Upper lobe of right lung (tissue), 1 donor: ENCODE data around the gene CCDC27. TPM values are rescaled to one million over a fixed set of nuclear protein-coding genes. Genes with fewer than 3 reads are reported as not detected.

ENCODE experiments used
- ATAC-seq: fragments of 200-7000 bp; cut with Tn5 transposase; one replicate; pipeline ENCODE4 v1.9.1; 2020; ENCODE audit warnings: mild to moderate bottlenecking, moderate library complexity
- DNase-seq: peaks from one replicate; pipeline ENCODE4 v3.0.0-alpha.2; 2020
- H3K27ac ChIP-seq: fragments of 200-600 bp; one replicate; pipeline ENCODE4 v1.8.0; 2022
- H3K27me3 ChIP-seq: fragments of 200-600 bp; one replicate; pipeline ENCODE4 v1.8.0; 2022; ENCODE audit warnings: mild to moderate bottlenecking
- H3K36me3 ChIP-seq: fragments of 200-600 bp; one replicate; pipeline ENCODE4 v1.8.0; 2022
- H3K4me1 ChIP-seq: fragments of 200-600 bp; one replicate; pipeline ENCODE4 v1.8.0; 2022
- H3K4me3 ChIP-seq: fragments of 200-600 bp; one replicate; pipeline ENCODE4 v1.8.0; 2022; ENCODE audit warnings: mild to moderate bottlenecking
- H3K9me3 ChIP-seq: fragments of 200-600 bp; one replicate; pipeline ENCODE4 v1.8.0; 2022
- CTCF ChIP-seq: fragments of 200-600 bp; IDR thresholded peaks from one replicate; pipeline ENCODE4 v1.8.0; 2022; ENCODE audit warnings: antibody characterized with exemption
- intact Hi-C: fragments of 100-400 bp; cut with DNase I; formaldehyde crosslinking; loops from one replicate; pipeline ENCODE4 v1.11.0; 2022
- total RNA-seq: library from RNA; stranded (reverse); fragmentation: NEBNext Ultra II Directional; extraction: Animal tissue kit (Norgen Biotek cat#: 25700); gene quantifications from one replicate; pipeline ENCODE4 v1.2.1, GENCODE V29; 2021
- donor health status: DM: no; HTN: yes; CAD: no; lungs with severe emphysema.

CCDC27 gene
- total RNA-seq, 1 donor from 2014 or later, result not detected

GRCh38 chr1:3711381-3711779 is 40.9 kb upstream of the CCDC27 start:
- no peaks in the 10 kb centered on the region for H3K4me1 ChIP-seq
- DNase-seq (no peak), ATAC-seq (no peak)
- intact Hi-C loops, result no loop called here
- H3K36me3 ChIP-seq, result no peaks in the 10 kb centered on the region
- H3K9me3 ChIP-seq, result no peaks in the 10 kb centered on the region
- H3K4me3 ChIP-seq, result no peak overlapping the region
- TF ChIP-seq CTCF, result no peak
- peaks cover 40% of the 10 kb centered on the region for H3K27me3 ChIP-seq
- no peak overlapping the region for H3K27ac ChIP-seq

- ATAC-seq (no peak), DNase-seq (no peak)
- H3K27ac ChIP-seq, result no peak overlapping the region
- no peaks in the 10 kb centered on the region for H3K36me3 ChIP-seq
- H3K9me3 ChIP-seq, result no peaks in the 10 kb centered on the region
- H3K27me3 ChIP-seq, result peaks cover 43% of the 10 kb centered on the region
- no peak overlapping the region for H3K4me3 ChIP-seq
- no peaks in the 10 kb centered on the region for H3K4me1 ChIP-seq
- no peak for TF ChIP-seq CTCF
- intact Hi-C loops, result no loop called here
These were observed 40.3 kb upstream of the CCDC27 start for GRCh38 chr1:3711780-3712451.

- Histone ChIP-seq H3K9me3 (no peaks in the 10 kb centered on the region), H3K4me1 (peaks cover 5% of the 10 kb centered on the region), H3K36me3 (no peaks in the 10 kb centered on the region), H3K4me3 (no peak overlapping the region), H3K27ac (no peak overlapping the region), H3K27me3 (peaks cover 47% of the 10 kb centered on the region)
- no peak for ATAC-seq
- DNase-seq, result no peak
- no peak for TF ChIP-seq CTCF
- intact Hi-C loops, result no loop called here
These were observed 39.4 kb upstream of the CCDC27 start for GRCh38 chr1:3712573-3713535.

- peaks cover 44% of the 10 kb centered on the region for H3K27me3 ChIP-seq
- no peak overlapping the region for H3K27ac ChIP-seq
- H3K4me3 ChIP-seq, result no peak overlapping the region
- H3K9me3 ChIP-seq, result no peaks in the 10 kb centered on the region
- H3K36me3 ChIP-seq, result no peaks in the 10 kb centered on the region
- H3K4me1 ChIP-seq, result peaks cover 7% of the 10 kb centered on the region
- DNase-seq (no peak), ATAC-seq (no peak)
- no peak for TF ChIP-seq CTCF
- intact Hi-C loops, result no loop called here
These were observed 38.4 kb upstream of the CCDC27 start for GRCh38 chr1:3713840-3714239.

- no peaks in the 10 kb centered on the region for H3K9me3 ChIP-seq
- no peaks in the 10 kb centered on the region for H3K36me3 ChIP-seq
- no peak overlapping the region for H3K27ac ChIP-seq
- H3K4me3 ChIP-seq, result no peak overlapping the region
- peaks cover 39% of the 10 kb centered on the region for H3K27me3 ChIP-seq
- DNase-seq (no peak), ATAC-seq (no peak)
- H3K4me1 ChIP-seq, result peaks cover 7% of the 10 kb centered on the region
- no peak for TF ChIP-seq CTCF
- intact Hi-C loops, result no loop called here
These were observed 37.9 kb upstream of the CCDC27 start for GRCh38 chr1:3714284-3714741.
